HG03196 (cell line): ENCODE measurements around the gene SLF2.
"Not testable (repeated sequence)": the region's sequence is repeated elsewhere in the genome, so short reads cannot be mapped to it uniquely, and the experiment has no call there.

ENCODE experiments used
- ATAC-seq: cut with Tn5 transposase; IDR thresholded peaks from one replicate; pipeline ENCODE4 v1.9.1; 2021; ENCODE audit not compliant: unreplicated experiment

SLF2 gene

GRCh38 chr10:100960251-100960650 lies 47.5 kb downstream of the SLF2 start:
- no peak for ATAC-seq

DNA sequence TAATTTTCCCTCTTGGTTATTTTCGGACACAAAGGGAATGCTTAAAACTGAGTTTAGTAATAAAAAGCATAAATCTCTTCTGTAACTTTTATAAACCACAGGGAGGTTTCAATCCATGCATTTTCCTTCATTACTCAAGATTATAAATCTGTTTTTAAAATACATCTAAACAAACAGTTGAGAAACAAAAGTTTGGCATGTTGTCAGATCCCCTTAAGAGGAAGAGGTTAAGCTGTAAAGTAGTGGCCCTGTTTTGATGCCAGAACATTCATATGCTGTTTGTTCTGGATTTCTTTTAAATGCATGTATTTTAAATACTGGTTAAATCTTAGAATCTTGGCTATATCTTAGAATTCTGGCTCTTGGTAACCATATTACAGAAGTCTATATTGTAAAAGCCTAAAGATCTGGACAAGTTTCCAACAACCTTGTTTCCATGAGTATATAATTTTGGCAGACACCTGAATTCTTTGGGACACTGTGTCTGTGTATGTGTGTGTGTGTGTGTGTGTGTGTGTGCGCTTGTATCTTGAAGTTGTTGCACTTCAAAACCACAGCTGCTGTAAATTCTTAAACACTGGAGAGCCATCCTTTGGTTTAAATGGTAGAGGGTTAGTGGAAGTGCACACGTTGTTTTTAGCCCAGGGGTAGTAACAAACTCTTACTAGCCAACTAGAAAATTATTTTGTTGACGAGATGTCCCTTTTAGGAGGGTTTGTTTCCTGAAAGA lies 49.8 kb downstream of the SLF2 start:
- no peak for ATAC-seq

DNA sequence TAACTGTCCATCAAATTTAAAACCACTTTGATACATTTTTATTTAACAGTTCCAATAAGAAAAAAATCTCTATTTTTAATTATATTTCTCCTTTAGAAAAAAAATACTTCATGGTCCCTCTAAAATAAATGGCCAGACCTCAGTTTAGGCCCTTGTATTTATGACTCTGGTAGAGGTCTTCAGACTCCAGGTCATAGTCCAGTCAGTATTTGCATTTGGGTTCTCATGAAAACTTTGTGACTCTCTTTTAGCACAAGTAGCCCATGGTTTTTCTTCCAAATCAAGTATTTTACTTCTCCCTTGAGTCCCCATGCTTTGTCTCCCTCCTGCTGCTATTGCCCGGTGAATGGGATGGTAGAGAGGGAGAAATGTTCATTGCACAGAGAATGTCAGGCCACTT lies 51.1 kb downstream of the SLF2 start:
- no peak for ATAC-seq

- no peak for ATAC-seq
These were observed 53.1 kb downstream of the SLF2 start for GRCh38 chr10:100965820-100966219.

- no peak for ATAC-seq
These were observed 54.1 kb downstream of the SLF2 start for GRCh38 chr10:100966887-100967286.

DNA sequence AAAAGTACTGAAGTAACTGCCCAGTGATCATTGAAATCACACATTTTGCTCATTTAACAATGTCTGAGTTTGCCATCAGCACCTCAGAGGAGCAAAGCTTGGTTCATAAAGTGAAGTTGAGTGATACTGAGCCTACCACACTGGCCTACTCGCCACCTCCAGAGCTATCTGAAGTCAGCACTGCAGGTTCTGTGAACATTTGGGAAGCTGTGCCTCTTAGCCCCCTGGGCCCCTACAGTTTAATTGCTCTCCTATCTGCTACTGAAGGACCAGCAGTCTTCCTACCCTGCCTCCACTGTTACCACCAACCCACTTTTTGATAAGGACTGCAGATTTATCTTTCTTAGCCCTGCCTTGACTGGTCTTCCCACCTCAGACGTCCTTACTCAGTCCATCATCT lies 54.6 kb downstream of the SLF2 start:
- ATAC-seq: no peak

- ATAC-seq: no peak
These were observed 55.4 kb downstream of the SLF2 start for GRCh38 chr10:100968062-100968736.

GRCh38 chr10:100968863-100969186 lies 56.1 kb downstream of the SLF2 start:
- no peak for ATAC-seq

DNA sequence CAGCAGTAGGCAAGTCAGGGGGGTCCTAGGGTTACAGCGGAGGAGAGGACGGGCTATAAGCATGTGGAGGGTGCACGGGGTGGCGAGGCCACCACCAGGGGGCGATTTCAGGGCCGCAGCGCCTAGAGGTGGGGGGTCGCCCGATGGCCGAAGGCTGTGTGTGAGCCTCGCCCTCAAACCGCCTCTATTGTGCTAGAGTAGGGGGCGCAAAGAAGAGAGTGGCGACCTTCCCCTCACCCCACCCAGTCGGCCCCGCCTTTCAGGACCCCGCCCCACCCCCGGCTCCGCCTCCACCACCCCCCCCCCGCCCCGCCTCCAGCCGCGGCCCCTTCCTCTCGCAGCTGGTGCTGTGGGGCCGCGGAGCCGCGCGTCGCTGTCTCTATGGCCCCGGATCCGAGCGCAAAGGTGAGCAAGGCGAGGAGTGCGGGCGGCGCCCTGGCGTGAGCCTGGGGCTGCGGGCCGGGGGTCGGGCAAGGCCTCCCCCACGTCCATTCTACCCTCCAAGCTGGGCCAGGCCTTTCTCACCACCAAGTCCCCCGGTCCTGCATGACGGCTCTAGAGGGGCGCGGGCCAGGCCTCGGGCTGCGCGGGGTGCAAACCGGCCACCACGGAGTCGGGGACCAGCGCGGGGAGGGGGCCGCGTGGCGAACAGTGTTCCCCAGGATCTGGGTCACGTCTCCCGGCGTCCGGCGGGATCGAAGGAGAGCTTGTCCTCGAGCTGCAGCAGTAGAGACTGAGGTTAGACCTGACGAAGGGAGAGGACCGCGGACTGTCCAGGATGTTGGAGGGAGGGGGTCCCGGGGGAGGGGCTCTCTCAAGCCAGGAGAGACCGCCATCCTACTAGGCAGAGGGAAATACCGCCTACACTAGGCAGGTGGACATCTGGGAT lies 56.7 kb downstream of the SLF2 start, which contains the start of gene SEMA4G:
Gene SEMA4G (plus strand): TSS at position 318 of the 889 bp plus-strand sequence. CDS start 3,409 bp downstream, outside the sequence.
- no peak for ATAC-seq

GRCh38 chr10:100970076-100970913 lies 57.5 kb downstream of the SLF2 start:
- ATAC-seq: no peak

DNA sequence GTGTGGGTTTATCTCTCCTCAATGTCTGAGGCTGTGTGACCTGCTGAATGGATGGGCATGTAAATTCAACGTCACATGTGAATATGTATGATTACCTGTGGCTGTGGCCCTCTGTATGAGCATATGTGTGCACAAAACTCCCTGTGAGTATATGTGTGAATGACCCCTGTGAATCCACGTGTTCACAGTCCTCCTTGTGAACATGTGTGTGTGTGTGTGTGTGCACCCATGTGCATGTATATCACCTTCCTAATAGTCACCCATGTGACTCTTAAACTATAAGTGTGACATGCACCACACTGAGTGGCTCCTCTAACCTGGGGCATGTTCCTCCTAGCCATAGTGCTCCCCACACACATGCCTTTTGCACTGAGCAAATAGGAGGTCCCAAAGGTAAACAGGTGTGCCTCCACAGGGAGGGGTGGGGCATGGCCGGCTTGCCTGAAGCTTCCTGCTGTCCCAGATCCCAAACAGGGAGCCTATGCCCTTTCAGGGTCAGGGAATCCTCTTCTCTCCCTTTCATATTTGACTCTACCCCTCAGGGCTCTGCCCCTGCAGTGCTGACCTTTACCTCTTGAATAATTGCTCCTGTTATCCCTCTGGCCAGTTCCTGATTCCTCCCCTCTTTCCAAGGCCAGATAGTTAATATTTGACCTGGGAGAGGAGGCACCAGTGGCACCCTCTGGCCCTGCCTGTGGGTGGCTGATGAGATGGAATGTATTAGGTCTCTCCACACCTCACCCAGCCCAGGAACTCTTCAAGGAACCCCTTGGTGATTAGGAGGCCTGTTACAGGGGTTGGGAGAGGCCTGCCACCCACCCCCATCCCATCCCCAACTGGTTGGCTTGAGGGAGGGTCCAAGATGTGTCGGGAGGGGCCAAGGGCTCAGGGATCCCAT lies 58.4 kb downstream of the SLF2 start:
- no peak for ATAC-seq

- ATAC-seq: no peak
These were observed 59.5 kb downstream of the SLF2 start for GRCh38 chr10:100972115-100972903.

DNA sequence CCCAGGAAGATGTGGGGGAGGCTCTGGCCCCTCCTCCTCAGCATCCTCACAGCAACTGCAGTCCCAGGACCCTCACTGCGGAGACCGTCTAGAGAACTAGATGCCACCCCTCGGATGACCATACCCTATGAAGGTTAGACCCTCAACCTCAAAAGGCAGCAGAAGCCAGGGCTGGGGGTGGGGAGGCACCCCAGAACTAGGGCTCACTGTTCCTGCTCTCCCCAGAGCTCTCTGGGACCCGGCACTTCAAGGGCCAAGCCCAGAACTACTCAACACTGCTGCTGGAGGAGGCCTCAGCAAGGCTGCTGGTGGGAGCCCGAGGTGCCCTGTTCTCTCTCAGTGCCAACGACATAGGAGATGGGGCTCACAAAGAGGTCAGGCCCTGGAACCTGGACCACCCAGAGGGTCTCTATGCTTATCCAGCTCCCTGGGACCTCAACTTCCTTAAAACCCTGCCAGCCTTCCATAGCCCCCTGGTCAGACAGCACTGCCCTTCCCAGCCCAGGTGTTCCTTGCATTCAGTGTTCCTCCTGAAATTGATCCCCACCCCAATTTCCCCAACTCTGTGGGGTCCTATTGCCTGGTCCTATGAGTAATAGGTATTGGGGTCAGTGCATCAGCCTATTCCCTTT lies 60.3 kb downstream of the SLF2 start:
- ATAC-seq: no peak

GRCh38 chr10:100975397-100975796 lies 62.6 kb downstream of the SLF2 start:
- not testable (repeated sequence) for ATAC-seq

DNA sequence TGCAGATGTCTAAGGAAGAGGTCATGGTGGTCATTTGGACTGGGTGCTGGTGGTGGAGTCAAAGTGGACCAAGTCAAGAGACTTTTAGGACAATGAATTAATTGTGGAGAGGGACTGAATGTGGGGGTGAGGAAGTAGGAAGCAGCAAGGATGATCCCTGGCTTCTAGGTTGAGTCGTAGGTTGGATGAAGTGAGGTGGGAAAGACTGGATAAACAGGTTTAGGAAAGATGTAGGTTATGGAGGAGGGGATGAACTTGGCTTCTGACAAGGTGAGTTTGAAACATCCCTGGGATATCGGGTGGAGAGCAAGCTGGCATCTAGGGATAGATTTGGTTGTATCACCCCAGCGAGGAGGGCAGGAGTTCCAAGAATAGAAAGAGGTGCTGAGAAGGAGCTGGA lies 64.1 kb downstream of the SLF2 start:
- no peak for ATAC-seq

DNA sequence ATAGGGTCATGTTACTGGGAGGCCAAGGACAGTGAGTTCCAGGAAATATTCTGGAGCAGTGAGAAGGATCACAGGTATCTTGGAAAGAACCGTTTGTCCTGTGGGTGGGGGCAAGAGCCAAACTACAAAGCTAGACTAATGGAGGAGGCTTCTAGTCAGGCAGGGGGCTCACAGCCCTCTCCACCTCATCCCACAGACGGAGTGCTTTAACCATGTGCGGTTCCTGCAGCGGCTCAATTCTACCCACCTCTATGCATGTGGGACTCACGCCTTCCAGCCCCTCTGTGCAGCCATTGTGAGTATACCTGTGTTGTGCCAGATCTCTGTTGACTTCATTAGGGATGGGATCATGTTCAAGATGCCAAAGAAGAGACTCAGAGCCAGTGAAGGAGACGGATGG lies 64.7 kb downstream of the SLF2 start:
- ATAC-seq: no peak

GRCh38 chr10:100978121-100978900 lies 65.5 kb downstream of the SLF2 start:
- ATAC-seq: no peak

GRCh38 chr10:100978901-100979195 lies 66.1 kb downstream of the SLF2 start:
- ATAC-seq: no peak
